Vagina (tissue), 2 donors: Measurements from ENCODE around the gene PHF14. TPM values are rescaled to one million over a fixed set of nuclear protein-coding genes. Genes with fewer than 3 reads are reported as not detected.

Source experiments
- DNase-seq, 2 donors: peaks; one replicate each; pipeline ENCODE4 v3.0.0-alpha.2; 2017; ENCODE audit errors: extremely low spot score in 2 of 2
- H3K27ac ChIP-seq: fragments of 200-600 bp; sonication (generic); one replicate; pipeline ENCODE4 v1.5.1; 2019
- H3K27me3 ChIP-seq: fragments of 200-600 bp; sonication (generic); one replicate; pipeline ENCODE4 v1.5.1; 2019
- H3K36me3 ChIP-seq, 2 donors: fragments of 200-600 bp; sonication (generic); one replicate each; pipeline ENCODE4 v1.5.1; 2017 to 2019
- H3K4me1 ChIP-seq: fragments of 200-600 bp; sonication (generic); one replicate; pipeline ENCODE4 v1.5.1; 2019
- H3K4me3 ChIP-seq, 2 donors: fragments of 200-600 bp; sonication (generic); 1 replicate in 1 of 2; 2 replicates in 1 of 2; pipeline ENCODE4 v1.5.1; 2016 to 2019
- H3K9me3 ChIP-seq: fragments of 200-600 bp; sonication (generic); one replicate; pipeline ENCODE4 v1.5.1; 2019
- CTCF ChIP-seq, 3 experiments: fragments of 450-650 bp in 2 of 3; fragments of 200-600 bp in 1 of 3; sonication (generic) in 1 of 3; IDR thresholded peaks; one replicate each; pipeline ENCODE4 v1.5.1; 2017 to 2019; ENCODE audit warnings: antibody characterized with exemption in 3 of 3, mild to moderate bottlenecking in 2 of 3, moderate library complexity in 2 of 3
- POLR2A ChIP-seq, 2 donors: fragments of 450-650 bp; IDR thresholded peaks; one replicate each; pipeline ENCODE4 v1.6.1; 2017; ENCODE audit warnings: antibody characterized with exemption in 2 of 2, mild to moderate bottlenecking in 2 of 2, moderate library complexity in 2 of 2
- POLR2AphosphoS5 ChIP-seq, 2 donors: sonication (generic); formaldehyde crosslinking; IDR thresholded peaks; one replicate each; pipeline ENCODE4 v1.9.0; 2017; ENCODE audit warnings: antibody characterized with exemption in 2 of 2, mild to moderate bottlenecking in 2 of 2, low read depth in 1 of 2; ENCODE audit not compliant: insufficient read depth in 1 of 2
- intact Hi-C: fragments of 100-400 bp; cut with DNase I; formaldehyde crosslinking; loops from one replicate; pipeline ENCODE4 v1.15.1; 2023
- total RNA-seq: library from RNA; depleted of rRNA; stranded (reverse); fragments of >200 nt; gene quantifications from one replicate; pipeline ENCODE4 v1.2.3, GENCODE V29; 2016

The PHF14 gene
- total RNA-seq, 1 donor from 2014 or later = 43.5 TPM

- Histone ChIP-seq H3K27me3 (no peaks in the 10 kb centered on the region), H3K4me3 (no peak overlapping the region), H3K4me1 (peaks cover 34% of the 10 kb centered on the region), H3K27ac (no peak overlapping the region), H3K9me3 (no peaks in the 10 kb centered on the region), H3K36me3 (no peaks in the 10 kb centered on the region)
- TF ChIP-seq POLR2A (IDR thresholded peaks at IDR 0.05) = no peak
- TF ChIP-seq CTCF (IDR thresholded peaks at IDR 0.05) = no peak
- no peak for TF ChIP-seq POLR2AphosphoS5 (IDR thresholded peaks at IDR 0.05; ENCODE audit: insufficient read depth in 1 of 2, low read depth in 1 of 2)
- no peak for DNase-seq
- intact Hi-C loops = no loop called here
Measured at GRCh38 chr7:11194492-11194891, 220.8 kb downstream of the PHF14 start.

GRCh38 chr7:11195502-11195901 lies 221.8 kb downstream of the PHF14 start:
- no peak for DNase-seq
- Histone ChIP-seq H3K27me3 (no peaks in the 10 kb centered on the region), H3K4me1 (peaks cover 34% of the 10 kb centered on the region), H3K36me3 (no peaks in the 10 kb centered on the region), H3K27ac (no peak overlapping the region), H3K4me3 (no peak overlapping the region), H3K9me3 (no peaks in the 10 kb centered on the region)
- TF ChIP-seq CTCF (IDR thresholded peaks at IDR 0.05) (no peak), POLR2A (IDR thresholded peaks at IDR 0.05) (no peak), POLR2AphosphoS5 (IDR thresholded peaks at IDR 0.05; ENCODE audit: insufficient read depth in 1 of 2, low read depth in 1 of 2) (no peak)
- intact Hi-C loops = no loop called here

GRCh38 chr7:11196143-11196542 lies 222.5 kb downstream of the PHF14 start:
- TF ChIP-seq POLR2AphosphoS5 (IDR thresholded peaks at IDR 0.05; ENCODE audit: insufficient read depth in 1 of 2, low read depth in 1 of 2) (no peak), CTCF (IDR thresholded peaks at IDR 0.05) (no peak), POLR2A (IDR thresholded peaks at IDR 0.05) (no peak)

GRCh38 chr7:11203224-11203623 lies 229.6 kb downstream of the PHF14 start:
- no peak for TF ChIP-seq POLR2A (IDR thresholded peaks at IDR 0.05)
- no peak for TF ChIP-seq POLR2AphosphoS5 (IDR thresholded peaks at IDR 0.05; ENCODE audit: insufficient read depth in 1 of 2, low read depth in 1 of 2)
- no peak for TF ChIP-seq CTCF (IDR thresholded peaks at IDR 0.05)

More at GRCh38 chr7:11196143-11196542, 222.5 kb downstream of the PHF14 start:
- intact Hi-C loops = no loop called here
- Histone ChIP-seq H3K27me3 (no peaks in the 10 kb centered on the region), H3K9me3 (no peaks in the 10 kb centered on the region), H3K4me1 (peaks cover 34% of the 10 kb centered on the region), H3K27ac (no peak overlapping the region), H3K36me3 (no peaks in the 10 kb centered on the region), H3K4me3 (no peak overlapping the region)
- no peak for DNase-seq

GRCh38 chr7:11203683-11204082 lies 230.0 kb downstream of the PHF14 start:
- DNase-seq = no peak
- no peak for TF ChIP-seq POLR2AphosphoS5 (IDR thresholded peaks at IDR 0.05; ENCODE audit: insufficient read depth in 1 of 2, low read depth in 1 of 2)
- TF ChIP-seq POLR2A (IDR thresholded peaks at IDR 0.05) = no peak
- no peak for TF ChIP-seq CTCF (IDR thresholded peaks at IDR 0.05)
- H3K9me3 ChIP-seq = no peaks in the 10 kb centered on the region
- intact Hi-C loops = no loop called here
- H3K36me3 ChIP-seq = no peaks in the 10 kb centered on the region
- no peaks in the 10 kb centered on the region for H3K4me1 ChIP-seq
- no peak overlapping the region for H3K27ac ChIP-seq
- no peak overlapping the region for H3K4me3 ChIP-seq
- H3K27me3 ChIP-seq = no peaks in the 10 kb centered on the region

More at GRCh38 chr7:11203224-11203623, 229.6 kb downstream of the PHF14 start:
- no peak overlapping the region for H3K4me3 ChIP-seq
- no peaks in the 10 kb centered on the region for H3K9me3 ChIP-seq
- intact Hi-C loops = no loop called here
- H3K27me3 ChIP-seq = no peaks in the 10 kb centered on the region
- DNase-seq = no peak
- no peak overlapping the region for H3K27ac ChIP-seq
- no peaks in the 10 kb centered on the region for H3K36me3 ChIP-seq
- no peaks in the 10 kb centered on the region for H3K4me1 ChIP-seq
